Motor neuron (in vitro differentiated cells): ENCODE results near the gene NFE2L2. TPM values are rescaled to one million over a fixed set of nuclear protein-coding genes. Genes with fewer than 3 reads are reported as not detected.
"Not testable (repeated sequence)": the region's sequence is repeated elsewhere in the genome, so short reads cannot be mapped to it uniquely, and the experiment has no call there.

ENCODE experiments used
- ATAC-seq, 8 experiments: fragments of 200-7000 bp; cut with Tn5 transposase; replicated peaks in 6 of 8; 2 replicates each; pipeline ENCODE4 v1.8.0; 2021; ENCODE audit warnings: mild to moderate bottlenecking in 8 of 8, moderate library complexity in 8 of 8
- H3K27ac ChIP-seq, 2 donors: fragments of 250-450 bp; sonication (Bioruptor Pico); 2 replicates each; pipeline ENCODE4 v1.9.0; 2021; ENCODE audit warnings: antibody characterized with exemption in 2 of 2, mild to moderate bottlenecking in 2 of 2, moderate library complexity in 1 of 2
- H3K4me1 ChIP-seq, 2 donors: fragments of 250-450 bp; sonication (Bioruptor Pico); replicated peaks in 1 of 2; 2 replicates each; pipeline ENCODE4 v1.6.1; 2021; ENCODE audit warnings: antibody characterized with exemption in 2 of 2, mild to moderate bottlenecking in 2 of 2, moderate library complexity in 1 of 2
- H3K4me3 ChIP-seq, 5 donors: fragments of 250-450 bp; sonication (Bioruptor Pico); 2 replicates each; pipeline ENCODE4 v1.9.0; 2021; ENCODE audit warnings: antibody characterized with exemption in 5 of 5, mild to moderate bottlenecking in 5 of 5, moderate library complexity in 4 of 5
- WGBS, 10 experiments: fragments of 450-650 bp; shearing (Covaris generic); methylation state at CpG; one replicate each; pipeline ENCODE4 v1.0.0; 2022; 5-methylcytosine and 5-hydroxymethylcytosine counted together
- in situ Hi-C, 9 experiments: fragments of 400-800 bp; cut with MboI; loops; one replicate each; pipeline ENCODE4 v1.15.0; 2021; ENCODE audit warnings: low sequenced_read_pairs in 9 of 9, low pct_unique_long_range_greater_than_20kb in 2 of 9; ENCODE audit not compliant: unreplicated experiment in 9 of 9
- total RNA-seq, 8 experiments: library from RNA; unstranded; fragments of 300-600 nt; gene quantifications; 2 replicates each; pipeline versions ENCODE4 v1.2.3 to v1.2.4, GENCODE V29; 2022

Gene NFE2L2
- 100 to 1,000 TPM in 2 of 8 experiments, 10 to 100 TPM in 6; 28.6 to 218 (median 62.0) TPM for total RNA-seq

DNA sequence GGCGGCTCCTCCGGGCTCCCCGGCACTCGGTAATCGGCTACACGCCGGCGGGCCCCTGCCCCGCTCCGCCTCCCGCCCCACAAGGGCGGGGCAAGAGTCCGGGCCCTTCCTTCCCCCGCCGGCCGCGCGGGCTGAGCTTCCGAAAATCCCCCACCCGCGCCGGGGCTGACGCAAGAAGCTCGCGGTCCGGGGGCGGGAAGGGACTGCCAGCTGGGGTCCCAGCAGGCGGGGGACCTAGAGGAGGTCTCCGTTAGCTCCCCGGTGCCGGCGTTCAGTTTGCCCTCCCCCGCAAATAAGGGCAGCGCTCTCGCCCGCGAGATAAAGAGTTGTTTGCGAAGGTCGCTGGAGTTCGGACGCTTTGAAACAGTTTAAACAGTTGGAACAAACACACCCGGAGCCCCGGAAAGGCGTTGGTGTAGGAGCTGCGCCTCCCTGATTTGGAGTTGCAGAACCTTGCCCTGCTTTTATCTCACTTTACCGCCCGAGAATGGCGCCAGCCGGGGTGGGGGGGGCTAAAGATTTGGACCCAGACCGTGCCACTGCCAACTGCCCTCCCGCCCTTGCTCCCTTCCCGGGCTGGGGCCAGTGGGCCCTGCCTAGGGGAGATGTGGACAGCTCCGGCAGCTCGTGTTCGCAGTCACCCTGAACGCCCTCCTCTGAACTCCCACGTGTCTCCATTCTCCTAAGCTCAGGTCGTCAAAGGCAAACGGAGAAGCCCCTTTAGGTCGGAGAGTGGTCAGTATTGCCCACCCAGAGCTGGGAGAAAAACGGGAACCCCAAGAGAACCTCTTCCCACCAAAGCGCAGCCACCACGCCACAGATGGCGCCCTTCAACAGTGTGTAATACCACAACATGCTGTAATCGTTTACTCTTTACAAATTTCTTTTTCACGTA lies at the start of gene NFE2L2:
Gene NFE2L2, minus strand, starts transcription at position 35 of the 895 bp plus-strand sequence. CDS start 151 bp downstream, outside the sequence.
- 0 to 20% (median 0%) methylated on average over 1 to 17 of the region's 66 CpGs; no CpG with 5 or more reads in 2 of the 10 experiments for WGBS, 10 experiments
- H3K4me3 ChIP-seq = peak within 1 kb of the TSS; percentile 75 to 85 (median 80)
- H3K4me1 ChIP-seq = peaks cover 20 to 22% of the 10 kb centered on the region in 2 donors
- peak within 1 kb of the TSS; percentile 94 to 95 for H3K27ac ChIP-seq
- in situ Hi-C loops = no loop called here
- peak; percentile 45 to 73 (median 67) for ATAC-seq

DNA sequence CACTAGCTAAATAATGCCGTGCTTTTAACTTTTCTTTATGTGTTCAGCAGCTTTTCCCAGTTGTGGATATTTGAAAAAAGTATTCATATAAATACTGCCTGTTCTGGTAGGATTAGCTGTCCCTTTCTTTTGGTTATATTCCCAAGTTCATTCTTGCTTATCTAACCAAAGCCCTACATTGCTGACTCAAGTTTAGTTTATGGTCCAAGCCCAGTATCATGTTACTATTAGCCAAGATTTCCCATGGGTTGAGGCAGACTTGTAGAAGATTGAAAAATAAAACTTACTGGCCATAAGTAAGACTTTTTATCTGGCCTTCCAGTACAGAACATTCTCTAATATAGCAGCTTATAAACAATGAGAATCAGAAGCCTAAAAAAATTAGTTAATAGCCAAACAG lies 49.7 kb upstream of the NFE2L2 start:
- in situ Hi-C loops = no loop called here
- ATAC-seq = peak in 2 of 8 experiments; percentile 24 to 37
- no peak overlapping the region for H3K4me3 ChIP-seq
- peaks cover 0 to 8% of the 10 kb centered on the region in 2 donors for H3K4me1 ChIP-seq
- 30 to 100% (median 64%) methylated on average over 1 of the region's 1 CpG; no CpG with 5 or more reads in 3 of the 10 experiments for WGBS, 10 experiments
- no peak overlapping the region for H3K27ac ChIP-seq

DNA sequence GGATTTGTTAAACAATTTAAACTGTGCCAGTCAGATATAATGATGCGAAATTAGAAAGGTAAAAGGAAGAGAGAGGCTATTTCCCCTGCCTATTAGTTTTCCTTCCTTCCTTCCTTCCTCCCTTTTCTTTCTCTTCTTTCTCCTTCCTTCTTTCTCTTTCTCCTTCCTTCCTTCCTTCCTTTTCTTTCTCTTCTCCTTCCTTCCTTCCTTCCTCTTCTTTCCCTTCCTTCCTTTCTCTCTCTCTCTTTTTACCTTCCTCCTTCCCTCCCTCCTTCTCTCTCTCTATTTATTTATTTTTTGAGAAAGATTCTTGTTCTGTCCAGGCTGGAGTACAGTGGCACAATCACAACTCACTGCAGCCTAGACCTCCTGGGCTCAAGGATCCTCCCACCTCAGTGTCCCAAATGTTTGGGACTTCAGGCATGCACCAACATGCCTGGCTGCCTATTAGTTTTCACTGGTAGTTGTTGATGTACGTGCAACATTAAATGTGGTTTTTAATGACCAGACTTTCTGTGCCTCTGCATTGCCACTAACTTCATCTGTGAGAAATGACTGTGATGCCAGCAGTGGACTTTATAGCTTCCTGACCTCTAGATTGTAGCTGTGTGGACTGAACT lies 48.7 kb upstream of the NFE2L2 start:
- Histone ChIP-seq H3K27ac (no peak overlapping the region), H3K4me1 (peaks cover 0 to 11% of the 10 kb centered on the region in 2 donors), H3K4me3 (no peak overlapping the region)
- in situ Hi-C loops = no loop called here
- WGBS, 10 experiments = 68 to 100% (median 92%) methylated on average over 1 to 2 of the region's 2 CpGs; no CpG with 5 or more reads in 1 of the 10 experiments
- no peak for ATAC-seq

DNA sequence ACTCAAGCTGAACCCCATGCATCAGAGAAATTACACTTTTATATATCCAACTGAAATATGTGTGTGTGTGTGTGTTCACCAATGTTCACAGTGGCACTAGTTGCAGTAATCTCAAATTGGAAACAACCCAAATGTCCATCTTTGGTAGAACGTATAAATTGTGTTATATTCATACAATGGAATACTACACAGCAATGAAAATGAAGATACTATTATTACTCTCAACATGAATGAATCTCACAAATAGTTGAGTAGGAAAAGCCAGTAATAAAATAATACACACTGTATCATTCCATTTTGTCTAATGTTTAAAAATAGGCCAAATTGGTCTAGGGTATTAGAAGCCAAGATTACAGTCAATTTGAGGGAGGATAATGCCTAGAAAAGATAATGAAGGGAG lies 48.0 kb upstream of the NFE2L2 start:
- 33 to 100% (median 92%) methylated on average over 1 of the region's 1 CpG; no CpG with 5 or more reads in 2 of the 10 experiments for WGBS, 10 experiments
- Histone ChIP-seq H3K27ac (no peak overlapping the region), H3K4me1 (peaks cover 0 to 11% of the 10 kb centered on the region in 2 donors), H3K4me3 (no peak overlapping the region)
- ATAC-seq = no peak
- in situ Hi-C loops = no loop called here

DNA sequence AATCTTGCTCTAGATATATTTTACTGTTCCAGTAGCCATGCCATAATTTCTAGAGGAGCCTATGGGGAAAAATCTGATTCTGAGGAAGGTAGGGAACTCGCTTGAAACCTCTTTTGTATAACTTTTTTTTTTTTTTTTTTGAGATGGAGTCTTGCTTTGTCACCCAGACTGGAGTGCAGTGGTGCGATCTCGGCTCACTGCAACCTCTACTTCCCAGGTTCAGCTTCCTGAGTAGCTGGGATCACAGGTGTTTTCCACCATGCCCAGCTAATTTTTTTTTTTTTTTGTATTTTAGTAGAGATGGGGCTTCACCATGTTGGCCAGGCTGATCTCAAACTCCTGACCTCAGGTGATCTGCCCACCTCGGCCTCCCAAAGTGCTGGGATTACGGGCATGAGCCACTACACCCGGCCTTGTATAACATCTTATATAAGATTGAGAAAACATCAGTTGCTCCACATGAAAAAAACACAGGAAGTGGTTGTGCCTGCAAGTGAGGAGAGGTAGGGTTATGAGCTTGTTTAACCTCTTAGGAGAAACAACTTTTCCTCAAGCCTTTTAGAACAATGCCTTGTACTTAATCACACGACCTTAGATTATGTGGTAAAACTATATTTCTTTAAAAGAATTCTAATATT lies 45.3 kb upstream of the NFE2L2 start:
- H3K27ac ChIP-seq, ATAC-seq, in situ Hi-C loops, H3K4me1 ChIP-seq, H3K4me3 ChIP-seq: not testable (repeated sequence)
- 71 to 100% (median 89%) methylated on average over 1 to 6 of the region's 7 CpGs; no CpG with 5 or more reads in 1 of the 10 experiments for WGBS, 10 experiments

DNA sequence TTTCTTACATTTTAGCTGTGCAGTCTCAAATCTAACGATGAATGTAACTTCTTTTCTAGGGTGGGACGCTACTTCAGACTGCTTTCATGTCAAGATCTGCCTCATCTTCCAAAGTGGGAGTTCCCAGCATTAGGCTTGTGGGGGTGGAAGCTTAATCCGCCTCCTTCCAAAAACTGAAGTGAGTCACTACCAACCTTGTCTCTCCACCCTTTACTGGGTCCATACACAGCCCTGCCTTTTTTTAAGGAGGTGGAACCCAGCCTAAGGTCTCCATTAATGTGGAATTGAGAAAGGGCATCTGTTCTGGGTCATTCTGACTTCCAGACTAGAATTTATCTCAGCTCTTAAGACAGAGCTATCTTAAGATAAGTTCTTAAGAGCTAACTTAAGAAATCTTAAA lies 42.0 kb upstream of the NFE2L2 start:
- Histone ChIP-seq H3K4me3 (no peak overlapping the region), H3K4me1 (peaks cover 0 to 3% of the 10 kb centered on the region in 2 donors), H3K27ac (no peak overlapping the region)
- in situ Hi-C loops = no loop called here
- peak in 3 of 8 experiments; percentile 41 to 99 (median 99) for ATAC-seq
- WGBS, 10 experiments = 0 to 100% (median 85%) methylated on average over 1 to 3 of the region's 3 CpGs; no CpG with 5 or more reads in 2 of the 10 experiments

DNA sequence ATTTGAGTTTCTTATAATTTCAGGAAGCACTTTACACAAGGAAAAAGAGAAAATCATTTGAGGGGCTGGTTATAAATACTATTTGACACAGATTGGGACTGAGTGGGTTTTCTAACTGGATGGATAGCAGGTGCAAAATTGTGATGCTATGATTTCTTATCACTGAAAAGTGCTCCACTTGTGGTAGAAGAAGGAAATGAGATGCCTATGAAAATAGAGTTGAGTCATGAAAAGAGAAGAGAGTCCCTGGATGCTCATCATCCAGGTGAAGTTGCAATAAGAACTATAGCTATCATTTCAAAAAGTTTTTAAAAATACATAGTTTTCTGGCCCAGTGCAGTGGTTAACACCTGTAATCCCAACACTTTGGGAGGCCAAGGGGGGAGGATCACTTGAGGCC lies 39.4 kb upstream of the NFE2L2 start:
- H3K27ac ChIP-seq = no peak overlapping the region
- H3K4me3 ChIP-seq = no peak overlapping the region
- peaks cover 0 to 3% of the 10 kb centered on the region in 2 donors for H3K4me1 ChIP-seq
- in situ Hi-C loops = no loop called here
- ATAC-seq = no peak

DNA sequence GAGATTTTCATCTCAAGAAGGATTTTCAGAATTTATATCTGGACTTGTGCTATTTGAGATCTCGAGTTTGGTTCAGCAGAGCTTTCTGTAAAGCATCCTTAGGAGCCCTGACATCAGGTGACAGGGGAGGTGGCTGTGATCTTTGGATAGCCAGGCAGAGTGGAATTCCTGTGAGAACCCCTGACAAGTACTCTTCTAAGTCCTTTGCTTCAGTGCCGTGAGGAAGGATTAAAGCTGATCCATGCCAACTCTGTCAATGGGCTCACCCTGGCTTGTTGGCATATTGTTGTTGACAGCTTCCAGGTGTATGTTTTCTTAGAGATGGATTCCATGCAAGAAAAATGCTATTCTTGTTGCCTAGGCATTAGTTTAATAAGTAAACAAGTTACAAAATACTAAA lies 38.0 kb upstream of the NFE2L2 start:
- no peaks in the 10 kb centered on the region for H3K4me1 ChIP-seq
- in situ Hi-C loops = no loop called here
- no peak for ATAC-seq
- no peak overlapping the region for H3K4me3 ChIP-seq
- 86 to 100% (median 94%) methylated on average over 1 of the region's 2 CpGs; no CpG with 5 or more reads in 6 of the 10 experiments for WGBS, 10 experiments
- H3K27ac ChIP-seq = no peak overlapping the region

DNA sequence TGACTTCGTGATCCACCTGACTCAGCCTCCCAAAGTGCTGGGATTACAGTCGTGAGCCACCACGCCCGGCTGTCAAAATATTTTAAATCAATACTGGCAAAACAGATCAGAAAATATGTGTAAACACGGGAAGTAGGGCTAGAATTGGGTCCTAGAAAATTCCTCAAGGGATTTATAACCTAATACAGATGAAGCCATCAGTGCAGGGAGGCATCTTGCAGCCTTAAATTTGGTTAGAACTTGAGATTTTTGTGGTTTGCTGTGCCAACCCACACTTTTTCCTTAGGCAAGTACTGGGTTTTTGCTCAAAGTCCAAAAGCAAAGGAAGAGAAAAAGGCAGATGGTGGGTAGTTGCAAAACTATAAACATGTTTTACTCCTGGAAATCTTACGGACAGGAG lies 33.7 kb upstream of the NFE2L2 start:
- no peak overlapping the region for H3K4me3 ChIP-seq
- WGBS, 10 experiments = 33 to 100% (median 78%) methylated on average over 1 to 6 of the region's 6 CpGs; no CpG with 5 or more reads in 2 of the 10 experiments
- ATAC-seq = no peak
- no peaks in the 10 kb centered on the region for H3K4me1 ChIP-seq
- no peak overlapping the region for H3K27ac ChIP-seq
- in situ Hi-C loops = no loop called here

DNA sequence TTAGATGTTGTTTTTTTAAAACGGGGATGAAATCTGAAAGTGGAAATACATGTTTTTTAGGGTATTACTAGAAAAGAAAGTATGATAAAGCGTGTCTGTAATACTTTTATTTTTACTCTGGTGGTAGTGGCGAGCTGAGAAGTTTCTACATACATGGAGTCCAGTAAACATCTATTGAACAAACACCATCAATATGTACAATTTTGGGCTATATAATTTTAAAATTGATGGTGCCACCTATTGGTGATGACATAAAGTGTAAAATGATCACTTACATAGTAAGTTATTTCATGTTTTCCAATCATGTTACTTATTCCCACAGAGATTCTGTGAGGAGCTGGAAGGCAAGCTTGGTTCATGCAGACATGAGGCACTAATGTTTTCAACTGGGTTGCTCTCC lies 31.5 kb upstream of the NFE2L2 start:
- Histone ChIP-seq H3K4me3 (no peak overlapping the region), H3K27ac (peak overlapping the region in 1 of 2 donors; percentile 20), H3K4me1 (no peaks in the 10 kb centered on the region)
- in situ Hi-C loops = no loop called here
- peak in 2 of 8 experiments; percentile 29 to 44 for ATAC-seq
- WGBS, 10 experiments = 16 to 100% (median 92%) methylated on average over 1 to 3 of the region's 3 CpGs

DNA sequence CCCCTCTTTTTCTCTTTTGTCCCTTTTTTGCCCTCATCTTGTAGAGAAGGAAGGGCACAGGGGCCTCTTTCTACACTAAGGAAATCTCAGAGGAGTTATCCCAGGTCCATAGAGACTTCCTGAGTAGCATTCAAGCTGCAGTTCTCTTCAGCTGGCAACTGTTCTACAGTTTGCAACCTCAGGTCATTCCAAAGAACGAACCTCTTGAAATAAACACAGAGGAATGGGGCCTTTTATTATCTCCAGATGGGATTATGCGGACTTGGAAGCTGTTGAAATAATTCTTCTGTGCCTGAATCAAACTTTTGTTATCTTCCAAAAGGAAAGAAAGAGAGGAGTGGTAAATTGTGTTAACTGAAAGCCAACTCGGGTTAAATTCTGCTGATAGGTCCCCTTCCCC lies 31.0 kb upstream of the NFE2L2 start:
- Histone ChIP-seq H3K27ac (peak overlapping the region in 1 of 2 donors; percentile 20), H3K4me3 (no peak overlapping the region), H3K4me1 (no peaks in the 10 kb centered on the region)
- ATAC-seq = peak in 3 of 8 experiments; percentile 11 to 48 (median 29)
- in situ Hi-C loops = no loop called here
- WGBS, 10 experiments = 0 to 36% (median 10%) methylated on average over 1 to 3 of the region's 3 CpGs; no CpG with 5 or more reads in 3 of the 10 experiments

DNA sequence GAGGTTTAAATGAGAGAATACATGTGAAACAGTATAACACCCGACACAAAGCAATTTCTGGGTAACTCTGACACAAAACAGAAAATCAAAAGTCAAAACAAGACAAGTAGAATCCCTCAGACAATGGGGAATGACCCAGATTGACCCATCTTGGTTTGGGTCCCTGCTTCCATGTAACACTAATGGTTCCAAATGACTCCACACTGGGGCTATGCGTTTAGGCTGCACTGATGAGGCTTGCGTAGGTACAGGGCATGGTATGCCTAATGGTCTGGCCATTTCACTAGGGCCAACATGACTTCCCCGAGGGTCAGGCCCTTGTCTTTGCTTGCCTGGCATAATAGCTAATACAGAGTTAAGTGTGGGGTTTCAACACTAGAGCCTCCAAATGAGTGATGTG lies 27.2 kb upstream of the NFE2L2 start:
- in situ Hi-C loops = no loop called here
- 60 to 100% (median 100%) methylated on average over 1 to 3 of the region's 4 CpGs; no CpG with 5 or more reads in 4 of the 10 experiments for WGBS, 10 experiments

More for the DNA sequence above, 27.2 kb upstream of the NFE2L2 start:
- H3K4me3 ChIP-seq = no peak overlapping the region
- no peaks in the 10 kb centered on the region for H3K4me1 ChIP-seq
- no peak for ATAC-seq
- H3K27ac ChIP-seq = no peak overlapping the region
